GM12873 (cell line): Measurements from ENCODE around the gene FAM83G.

ENCODE experiments used
- CTCF ChIP-seq: IDR thresholded peaks from 2 replicates; pipeline ENCODE4 v1.5.1; 2012; ENCODE audit warnings: low read depth, mild to moderate bottlenecking, moderate library complexity, low read length, control low read depth; ENCODE audit not compliant: insufficient read depth; ENCODE audit errors: missing control alignments

FAM83G gene

GRCh38 chr17:18977021-18977420, 27.5 kb downstream of the FAM83G start:
- TF ChIP-seq CTCF, result no peak

GRCh38 chr17:18976201-18976600, 28.4 kb downstream of the FAM83G start:
- no peak for TF ChIP-seq CTCF

- TF ChIP-seq CTCF, result no peak
These were observed 29.0 kb downstream of the FAM83G start for GRCh38 chr17:18975597-18975996.

GRCh38 chr17:18974407-18975149, 30.0 kb downstream of the FAM83G start:
- no peak for TF ChIP-seq CTCF

GRCh38 chr17:18971801-18972200, 32.8 kb downstream of the FAM83G start:
- no peak for TF ChIP-seq CTCF

GRCh38 chr17:18970582-18971480, 33.7 kb downstream of the FAM83G start:
- no peak for TF ChIP-seq CTCF
